GM21528 (cell line): ENCODE results near the gene VPS45.
"Not testable (repeated sequence)": the region's sequence is repeated elsewhere in the genome, so short reads cannot be mapped to it uniquely, and the experiment has no call there.

Experiments
- ATAC-seq: cut with Tn5 transposase; IDR thresholded peaks from one replicate; pipeline ENCODE4 v1.9.1; 2021; ENCODE audit warnings: mild to moderate bottlenecking, moderate library complexity; ENCODE audit not compliant: unreplicated experiment, low FRiP score

Gene VPS45

GRCh38 chr1:150127464-150127863, 59.9 kb downstream of the VPS45 start:
- ATAC-seq, result no peak

GRCh38 chr1:150127868-150128267, 60.3 kb downstream of the VPS45 start:
- ATAC-seq, result no peak

- ATAC-seq, result no peak
Measured at GRCh38 chr1:150132372-150132771, 64.8 kb downstream of the VPS45 start.

GRCh38 chr1:150134537-150134936, 67.0 kb downstream of the VPS45 start:
- ATAC-seq, result no peak

GRCh38 chr1:150135400-150135799, 67.8 kb downstream of the VPS45 start:
- not testable (repeated sequence) for ATAC-seq

GRCh38 chr1:150138044-150138443, 70.5 kb downstream of the VPS45 start:
- ATAC-seq, result no peak

- ATAC-seq, result no peak
Measured at GRCh38 chr1:150141452-150141851, 73.9 kb downstream of the VPS45 start.

- no peak for ATAC-seq
Measured at GRCh38 chr1:150142083-150142482, 74.5 kb downstream of the VPS45 start.

GRCh38 chr1:150144606-150145005, 77.0 kb downstream of the VPS45 start:
- ATAC-seq, result no peak

- not testable (repeated sequence) for ATAC-seq
Measured at GRCh38 chr1:150146016-150146415, 78.4 kb downstream of the VPS45 start.

GRCh38 chr1:150146849-150147542, 79.4 kb downstream of the VPS45 start:
- ATAC-seq, result no peak

- ATAC-seq, result no peak
Measured at GRCh38 chr1:150148837-150149270, 81.3 kb downstream of the VPS45 start.

GRCh38 chr1:150149271-150150132, 81.9 kb downstream of the VPS45 start, which contains the start of gene PLEKHO1:
TSS of gene PLEKHO1 (plus strand) at chr1:150149916. CDS start at chr1:150150258, 342 bp downstream.
- peak; percentile 42 for ATAC-seq

- no peak for ATAC-seq
Measured at GRCh38 chr1:150150133-150151021, 82.8 kb downstream of the VPS45 start.

GRCh38 chr1:150151291-150152181, 84.0 kb downstream of the VPS45 start:
- no peak for ATAC-seq

GRCh38 chr1:150152182-150152536, 84.6 kb downstream of the VPS45 start:
- ATAC-seq, result no peak

GRCh38 chr1:150152772-150153456, 85.3 kb downstream of the VPS45 start:
- ATAC-seq, result no peak

GRCh38 chr1:150154143-150154542, 86.6 kb downstream of the VPS45 start:
- no peak for ATAC-seq

GRCh38 chr1:150155413-150156071, 88.0 kb downstream of the VPS45 start:
- no peak for ATAC-seq
